Effector CD4-positive, alpha-beta T cell (primary cell): ENCODE measurements around the gene AHCY.
"Not testable (repeated sequence)": the region's sequence is repeated elsewhere in the genome, so short reads cannot be mapped to it uniquely, and the experiment has no call there.

Experiments used
- DNase-seq: peaks from one replicate; pipeline ENCODE4 v3.0.0-alpha.2; 2020

AHCY gene

DNA sequence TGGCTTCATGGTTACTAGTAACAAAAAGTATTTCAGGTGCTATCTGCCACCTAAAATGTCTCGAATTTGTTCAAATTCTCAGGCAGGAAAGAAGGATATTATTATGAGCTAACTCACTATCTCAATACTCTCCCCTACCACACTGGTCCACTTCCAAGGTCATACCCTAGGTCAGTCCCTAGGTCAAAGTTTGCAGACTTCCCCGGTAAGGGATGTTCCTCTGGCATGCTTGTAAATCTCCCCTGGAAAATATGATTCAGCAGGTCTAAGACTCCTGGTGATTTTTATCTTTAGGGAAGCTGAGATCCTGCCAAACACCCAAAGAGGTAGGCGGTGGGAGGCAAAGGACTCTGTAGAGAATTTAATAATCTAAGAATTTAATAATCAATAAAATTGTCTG is 6.7 kb downstream of the AHCY start:
- no peak for DNase-seq

GRCh38 chr20:34295284-34295683 is 7.9 kb downstream of the AHCY start:
- no peak for DNase-seq

- DNase-seq = no peak
Measured at GRCh38 chr20:34294563-34294962, 8.6 kb downstream of the AHCY start.

GRCh38 chr20:34293589-34293988 is 9.6 kb downstream of the AHCY start:
- DNase-seq = no peak

GRCh38 chr20:34293119-34293518 is 10.0 kb downstream of the AHCY start:
- DNase-seq = no peak

- DNase-seq = no peak
Measured at GRCh38 chr20:34292496-34292895, 10.7 kb downstream of the AHCY start.

- no peak for DNase-seq
Measured at GRCh38 chr20:34290471-34290870, 12.7 kb downstream of the AHCY start.

- not testable (repeated sequence) for DNase-seq
Measured at GRCh38 chr20:34287500-34287899, 15.7 kb downstream of the AHCY start.

- DNase-seq = no peak
Measured at GRCh38 chr20:34285450-34285849, 17.7 kb downstream of the AHCY start.

DNA sequence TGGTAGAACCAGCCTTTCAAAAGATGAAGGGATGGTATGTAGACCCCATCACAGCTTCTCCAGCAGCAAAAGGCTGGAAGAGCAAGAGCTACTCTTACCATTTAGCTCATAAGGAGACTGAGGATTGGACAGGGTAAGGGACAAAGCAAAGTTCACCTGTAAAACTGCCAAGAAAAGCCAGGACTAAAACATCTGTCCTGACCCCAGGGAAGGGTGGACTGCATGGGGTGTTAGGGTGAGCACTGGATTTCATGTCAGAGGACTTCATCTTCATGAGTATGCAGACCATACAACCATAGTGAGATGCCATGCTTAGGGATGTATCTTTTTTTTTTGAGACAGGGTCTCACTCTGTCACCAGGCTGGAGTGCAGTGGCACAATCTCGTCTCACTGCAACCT is 19.3 kb downstream of the AHCY start:
- no peak for DNase-seq

GRCh38 chr20:34282041-34282440 is 21.1 kb downstream of the AHCY start:
- no peak for DNase-seq

GRCh38 chr20:34281177-34281576 is 22.0 kb downstream of the AHCY start:
- DNase-seq = no peak

GRCh38 chr20:34274694-34275093 is 28.5 kb downstream of the AHCY start:
- DNase-seq = no peak

DNA sequence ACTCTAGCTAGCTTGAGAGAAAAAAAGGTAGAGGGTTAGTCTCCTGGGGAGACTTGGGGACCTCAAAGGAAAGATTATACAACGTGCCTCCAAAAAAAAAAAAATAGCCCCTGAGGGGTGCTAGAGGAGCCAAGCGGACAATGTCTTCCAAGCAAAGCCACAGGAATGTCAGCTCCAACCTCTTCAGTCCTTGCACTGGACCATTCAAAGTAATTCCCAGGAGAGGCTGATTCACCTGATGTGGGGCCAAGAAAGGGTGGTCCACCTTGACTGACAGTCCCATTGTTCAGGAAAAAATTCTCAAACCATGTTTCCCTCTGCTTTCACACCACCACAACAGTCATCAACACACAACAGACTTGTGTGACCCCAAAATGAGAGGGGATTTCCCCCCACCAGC is 31.2 kb downstream of the AHCY start:
- no peak for DNase-seq

DNA sequence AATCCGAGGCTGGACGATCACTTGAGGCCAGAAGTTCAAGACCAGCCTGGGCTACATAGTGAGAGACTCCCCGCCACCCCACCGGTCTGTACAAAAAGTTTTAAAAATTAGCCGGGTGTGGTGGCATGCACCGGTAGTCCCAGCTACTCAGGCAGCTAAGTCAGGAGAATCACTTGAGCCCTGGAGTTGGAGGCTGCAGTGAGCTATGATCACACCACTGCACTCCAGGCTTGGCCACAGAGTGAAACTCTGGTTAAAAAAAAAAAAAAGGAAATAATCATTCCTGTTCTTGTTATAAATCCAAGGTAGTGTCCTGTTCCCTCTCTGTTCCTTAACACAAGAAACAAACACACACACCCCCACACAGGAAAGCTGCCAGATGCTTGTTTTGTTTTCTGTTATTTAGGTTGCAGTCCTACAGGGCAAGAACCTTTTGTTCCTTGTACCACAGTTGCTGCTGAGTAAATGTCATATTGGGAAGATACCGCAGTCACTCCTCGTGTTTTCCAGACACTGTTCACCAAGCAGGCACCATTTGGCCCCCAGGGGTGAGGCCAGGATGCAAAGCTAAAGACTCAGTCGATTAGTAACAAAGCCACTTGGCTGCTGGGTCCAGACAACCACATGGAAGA is 33.0 kb downstream of the AHCY start:
- DNase-seq = no peak

DNA sequence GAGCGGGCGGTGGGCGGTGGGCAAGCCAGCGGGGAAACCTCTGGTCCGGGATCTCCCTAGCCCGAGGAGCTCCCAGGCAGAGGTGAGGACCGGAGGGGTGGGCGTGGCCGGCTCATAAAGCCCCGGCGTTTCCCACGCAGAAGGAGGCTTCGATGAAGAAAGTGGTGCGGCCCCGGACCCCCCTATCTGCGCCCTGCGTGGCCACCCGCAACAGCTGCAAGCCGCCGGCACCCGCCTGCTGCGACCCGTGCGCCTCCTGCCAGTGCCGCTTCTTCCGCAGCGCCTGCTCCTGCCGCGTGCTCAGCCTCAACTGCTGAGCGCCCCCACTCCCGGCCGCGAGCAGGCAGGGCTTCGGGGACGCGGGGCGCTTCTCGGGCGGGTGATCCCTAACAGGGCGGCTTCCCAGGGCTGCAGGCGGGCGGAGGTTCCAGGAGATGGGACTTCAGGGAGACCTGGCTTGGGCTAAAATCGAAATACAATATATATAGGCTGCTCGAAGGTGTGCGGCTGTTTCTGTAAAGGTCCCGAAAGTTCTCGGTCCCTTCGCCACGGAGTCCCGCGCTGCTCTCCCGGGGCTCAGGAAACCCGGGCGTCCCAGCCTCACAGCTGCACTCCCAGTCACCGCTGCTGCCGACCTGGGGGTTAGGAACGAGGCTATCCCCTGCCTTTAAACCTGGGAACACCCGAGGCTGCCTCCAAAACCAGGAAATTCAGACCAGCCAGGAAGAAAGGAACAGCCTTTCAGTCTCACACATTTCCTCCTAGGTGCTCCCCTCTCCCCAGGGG is 34.1 kb downstream of the AHCY start:
- DNase-seq = no peak

DNA sequence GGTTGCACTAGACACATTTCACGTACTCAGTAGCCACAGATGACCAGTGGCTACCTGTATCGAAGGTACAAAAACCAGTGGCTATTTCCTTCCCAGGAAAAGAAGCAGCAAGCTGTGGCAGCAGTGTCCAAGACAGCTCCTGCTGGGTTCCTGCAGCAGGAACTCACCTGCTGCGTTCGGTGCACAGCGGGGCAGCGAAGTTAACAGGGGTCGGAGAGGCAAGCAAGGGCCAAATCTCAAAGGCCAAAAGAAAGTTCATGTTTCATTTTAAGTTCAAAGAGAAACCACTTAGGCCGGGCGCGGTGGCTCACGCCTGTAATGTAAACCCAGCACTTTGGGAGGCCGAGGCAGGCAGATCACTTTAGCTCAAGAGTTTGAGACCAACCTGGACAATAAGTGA is 35.0 kb downstream of the AHCY start:
- no peak for DNase-seq

DNA sequence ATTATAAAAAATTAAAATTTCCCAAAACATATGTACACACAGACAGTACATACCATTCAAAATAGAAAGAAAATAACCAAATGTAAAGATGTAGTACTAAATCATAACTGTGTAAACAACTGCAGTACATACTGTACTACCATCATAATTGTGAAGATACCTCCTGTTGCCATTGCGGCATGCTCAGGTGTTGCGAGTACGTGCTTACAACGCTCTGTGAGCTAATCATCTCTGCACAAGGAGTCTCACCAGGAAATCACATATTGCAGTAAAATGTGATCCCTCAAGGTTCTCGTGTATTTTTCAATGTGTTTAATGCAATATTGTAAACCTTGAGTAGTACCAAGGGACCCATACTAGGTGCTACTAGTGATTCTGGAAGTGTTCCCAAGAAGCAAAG is 39.0 kb downstream of the AHCY start:
- no peak for DNase-seq

DNA sequence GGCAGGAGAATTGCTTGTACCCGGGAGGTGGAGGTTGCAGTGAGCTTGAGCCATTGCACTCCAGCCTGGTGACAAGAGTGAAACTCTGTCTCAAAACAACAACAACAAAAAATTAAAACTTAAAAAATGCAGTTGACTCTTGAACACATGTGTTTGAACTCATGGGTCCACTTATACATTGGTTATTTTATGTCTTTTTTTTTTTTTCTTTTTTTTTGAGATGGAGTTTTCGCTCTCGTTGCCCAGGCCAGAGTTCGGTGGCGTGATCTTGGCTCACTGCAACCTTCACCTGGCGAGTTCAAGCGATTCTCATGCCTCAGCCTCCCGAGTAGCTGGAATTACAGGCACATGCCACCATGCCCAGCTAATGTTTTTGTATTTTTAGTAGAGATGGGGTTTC is 39.7 kb downstream of the AHCY start:
- DNase-seq = not testable (repeated sequence)

GRCh38 chr20:34262488-34263288 is 40.5 kb downstream of the AHCY start:
- no peak for DNase-seq

GRCh38 chr20:34260208-34260942 is 42.8 kb downstream of the AHCY start:
- no peak for DNase-seq

GRCh38 chr20:34256629-34257124 is 46.5 kb downstream of the AHCY start:
- no peak for DNase-seq

DNA sequence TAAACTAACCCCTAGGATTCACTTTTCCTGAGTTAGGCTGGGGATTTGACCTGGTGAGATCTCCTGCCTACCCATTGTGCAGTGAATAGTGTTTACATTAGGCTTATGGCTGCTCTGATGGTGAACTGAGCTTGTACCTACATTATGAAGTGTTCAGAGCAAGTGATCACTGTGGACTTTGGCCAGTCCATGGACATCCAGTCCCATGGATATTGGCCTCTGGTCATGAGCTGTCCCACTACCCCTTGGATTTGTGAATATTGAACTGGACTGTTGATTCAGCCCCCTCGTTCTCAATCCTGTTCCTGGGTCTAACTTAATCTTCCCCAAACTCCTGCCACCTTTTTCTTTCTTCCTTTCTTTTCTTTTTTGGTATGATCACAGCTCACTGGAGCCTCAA is 48.2 kb downstream of the AHCY start:
- no peak for DNase-seq
